Measurements from ENCODE around the gene PIP4K2A. TPM values are rescaled to one million over a fixed set of nuclear protein-coding genes. Genes with fewer than 3 reads are reported as not detected.

Gene PIP4K2A
- total RNA-seq, 2 donors from 2014 or later, result 42.6 to 58.6 TPM

DNA sequence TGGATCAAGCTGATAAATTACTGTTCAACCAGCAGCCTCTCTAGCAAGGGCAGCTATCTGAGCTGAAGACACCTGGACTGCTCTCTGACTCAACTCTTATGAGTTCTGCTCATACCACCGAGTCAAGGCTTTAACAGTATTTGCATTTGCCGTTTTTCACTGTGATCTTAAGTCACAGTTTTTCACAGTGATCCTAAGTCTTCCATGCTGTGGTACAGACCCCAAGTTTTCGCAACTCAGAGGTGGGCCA lies 31.3 kb downstream of the PIP4K2A start:
- Histone ChIP-seq H3K27me3 (replicated peaks; ENCODE audit: insufficient read depth) (no peaks in the 10 kb centered on the region), H3K4me3 (no peak overlapping the region), H3K36me3 (no peaks in the 10 kb centered on the region), H3K4me1 (ENCODE audit: control insufficient read depth in 1 of 2, low read depth in 2 of 2) (peaks cover 26 to 50% of the 10 kb centered on the region in 2 donors), H3K27ac (no peak overlapping the region), H3K9me3 (no peaks in the 10 kb centered on the region)
- ATAC-seq (ENCODE audit: insufficient number of reproducible peaks, low FRiP score, low read depth) (no peak), DNase-seq (ENCODE audit: low spot score) (no peak)
- TF ChIP-seq, protein P1, sequence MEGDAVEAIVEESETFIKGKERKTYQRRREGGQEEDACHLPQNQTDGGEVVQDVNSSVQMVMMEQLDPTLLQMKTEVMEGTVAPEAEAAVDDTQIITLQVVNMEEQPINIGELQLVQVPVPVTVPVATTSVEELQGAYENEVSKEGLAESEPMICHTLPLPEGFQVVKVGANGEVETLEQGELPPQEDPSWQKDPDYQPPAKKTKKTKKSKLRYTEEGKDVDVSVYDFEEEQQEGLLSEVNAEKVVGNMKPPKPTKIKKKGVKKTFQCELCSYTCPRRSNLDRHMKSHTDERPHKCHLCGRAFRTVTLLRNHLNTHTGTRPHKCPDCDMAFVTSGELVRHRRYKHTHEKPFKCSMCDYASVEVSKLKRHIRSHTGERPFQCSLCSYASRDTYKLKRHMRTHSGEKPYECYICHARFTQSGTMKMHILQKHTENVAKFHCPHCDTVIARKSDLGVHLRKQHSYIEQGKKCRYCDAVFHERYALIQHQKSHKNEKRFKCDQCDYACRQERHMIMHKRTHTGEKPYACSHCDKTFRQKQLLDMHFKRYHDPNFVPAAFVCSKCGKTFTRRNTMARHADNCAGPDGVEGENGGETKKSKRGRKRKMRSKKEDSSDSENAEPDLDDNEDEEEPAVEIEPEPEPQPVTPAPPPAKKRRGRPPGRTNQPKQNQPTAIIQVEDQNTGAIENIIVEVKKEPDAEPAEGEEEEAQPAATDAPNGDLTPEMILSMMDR (IDR thresholded peaks at IDR 0.05), result no peak

DNA sequence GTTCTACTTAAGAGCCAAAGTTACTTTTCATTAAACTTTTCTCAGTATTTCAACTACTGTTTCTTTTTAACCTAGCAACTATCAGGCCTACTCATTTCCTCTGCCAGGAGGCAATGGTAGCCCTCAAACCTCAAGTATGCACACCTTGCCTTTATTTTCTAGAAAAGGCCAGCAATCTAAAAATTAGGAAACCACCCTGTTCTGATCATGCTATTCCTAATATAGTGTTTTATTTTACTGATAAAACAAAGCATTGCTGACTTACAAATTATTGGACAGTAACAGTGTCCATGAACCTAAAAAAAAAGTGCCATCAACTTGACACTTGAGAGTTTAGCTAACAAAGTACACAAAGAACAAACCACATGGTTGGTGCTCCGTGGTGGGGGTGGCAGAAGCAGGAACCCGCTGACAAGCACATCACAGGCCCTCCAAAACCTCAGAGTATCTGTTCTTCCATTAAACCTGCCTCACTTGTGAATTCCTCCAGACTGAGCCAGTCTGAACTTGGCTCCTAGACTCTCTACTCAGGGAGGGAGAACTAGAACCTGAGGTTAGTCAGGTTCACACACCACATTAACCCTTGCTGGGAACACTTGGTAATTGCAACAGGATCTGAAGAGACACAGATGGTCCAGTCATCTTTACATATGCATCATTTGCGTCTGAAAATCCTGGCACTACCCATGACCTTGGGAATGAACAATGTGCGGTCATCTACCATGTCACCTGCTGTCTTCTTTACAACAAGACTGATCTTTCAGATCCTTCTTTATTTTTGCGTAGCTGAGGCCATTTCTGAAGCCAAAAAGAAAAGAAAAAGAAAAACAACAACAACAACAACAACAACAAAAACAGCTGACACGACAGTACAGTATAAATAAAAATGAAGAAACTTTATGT lies 31.9 kb downstream of the PIP4K2A start:
- Histone ChIP-seq H3K4me1 (ENCODE audit: control insufficient read depth in 1 of 2, low read depth in 2 of 2) (peaks cover 26 to 50% of the 10 kb centered on the region in 2 donors), H3K36me3 (no peaks in the 10 kb centered on the region), H3K4me3 (no peak overlapping the region), H3K9me3 (no peaks in the 10 kb centered on the region), H3K27me3 (replicated peaks; ENCODE audit: insufficient read depth) (no peaks in the 10 kb centered on the region), H3K27ac (peak overlapping the region in 1 of 2 donors; percentile 33)
- TF ChIP-seq, protein P1 (IDR thresholded peaks at IDR 0.05), result no peak
- DNase-seq (ENCODE audit: low spot score), result no peak
- no peak for ATAC-seq (ENCODE audit: insufficient number of reproducible peaks, low FRiP score, low read depth)

DNA sequence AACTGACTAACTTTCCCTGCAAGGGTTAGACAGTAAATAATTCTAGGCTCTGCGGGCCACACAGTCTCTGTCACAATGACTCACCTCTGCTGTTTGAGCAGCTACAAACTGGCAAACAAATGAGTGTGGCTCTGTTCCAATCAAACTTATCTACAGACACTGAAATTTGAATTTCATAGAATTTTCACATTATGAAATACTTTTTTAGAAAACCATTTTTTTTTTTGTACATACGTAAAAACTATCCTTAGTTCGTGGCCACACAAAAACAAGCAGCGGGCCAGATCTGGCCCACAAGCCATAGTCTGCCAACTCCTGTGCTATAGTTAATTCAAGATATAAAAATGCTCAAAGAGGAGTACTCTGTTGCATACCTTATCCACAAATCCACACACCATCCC lies 32.6 kb downstream of the PIP4K2A start:
- Histone ChIP-seq H3K36me3 (no peaks in the 10 kb centered on the region), H3K9me3 (no peaks in the 10 kb centered on the region), H3K4me3 (no peak overlapping the region), H3K4me1 (ENCODE audit: control insufficient read depth in 1 of 2, low read depth in 2 of 2) (peaks cover 26 to 55% of the 10 kb centered on the region in 2 donors), H3K27ac (peak overlapping the region in 1 of 2 donors; percentile 33), H3K27me3 (replicated peaks; ENCODE audit: insufficient read depth) (no peaks in the 10 kb centered on the region)
- TF ChIP-seq, protein P1 (IDR thresholded peaks at IDR 0.05), result no peak
- ATAC-seq (ENCODE audit: insufficient number of reproducible peaks, low FRiP score, low read depth) (no peak), DNase-seq (ENCODE audit: low spot score) (no peak)

DNA sequence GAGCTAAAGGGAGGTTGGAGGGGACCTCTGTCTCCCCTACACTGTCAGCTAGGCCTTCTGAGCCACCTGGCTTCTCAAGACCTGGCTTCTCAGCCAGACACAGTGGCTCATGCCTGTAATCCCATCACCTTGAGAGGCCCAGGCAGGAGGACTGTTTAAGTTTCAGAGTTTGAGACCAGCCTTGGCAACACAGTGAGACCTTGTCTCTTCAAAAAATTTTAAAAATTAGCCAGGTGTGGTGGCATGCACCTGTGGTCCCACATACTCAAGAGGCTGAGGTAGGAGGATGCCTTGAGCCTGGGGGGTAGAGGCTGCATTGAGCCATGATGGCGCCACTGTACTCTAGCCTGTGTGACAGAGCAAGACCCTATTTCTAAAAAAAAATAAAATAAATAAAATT lies 33.1 kb downstream of the PIP4K2A start:
- Histone ChIP-seq H3K9me3 (no peaks in the 10 kb centered on the region), H3K4me3 (no peak overlapping the region), H3K4me1 (ENCODE audit: control insufficient read depth in 1 of 2, low read depth in 2 of 2) (peaks cover 26 to 55% of the 10 kb centered on the region in 2 donors), H3K27me3 (replicated peaks; ENCODE audit: insufficient read depth) (no peaks in the 10 kb centered on the region), H3K36me3 (no peaks in the 10 kb centered on the region), H3K27ac (no peak overlapping the region)
- no peak for DNase-seq (ENCODE audit: low spot score)
- TF ChIP-seq, protein P1 (IDR thresholded peaks at IDR 0.05), result no peak
- ATAC-seq (ENCODE audit: insufficient number of reproducible peaks, low FRiP score, low read depth), result no peak

DNA sequence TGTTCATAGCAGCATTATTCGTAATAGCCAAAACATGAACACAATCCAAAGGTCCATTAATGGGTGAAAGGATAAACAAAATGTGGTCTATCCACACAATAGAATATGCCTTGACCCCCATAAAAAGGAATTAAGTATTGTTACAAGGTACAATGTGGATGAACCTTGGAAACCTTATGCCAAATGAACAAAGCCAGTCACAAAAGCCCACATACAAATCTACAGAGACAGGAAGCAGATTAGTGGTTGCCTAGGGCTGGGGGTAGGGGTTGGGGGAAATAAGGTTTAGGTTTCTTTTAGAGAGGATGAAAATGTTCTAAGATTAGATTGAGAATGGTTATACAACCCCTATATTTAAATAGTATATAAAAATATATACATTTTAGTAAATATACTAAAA lies 34.8 kb downstream of the PIP4K2A start:
- TF ChIP-seq, protein P1 (IDR thresholded peaks at IDR 0.05), result no peak
- DNase-seq (ENCODE audit: low spot score) (no peak), ATAC-seq (ENCODE audit: insufficient number of reproducible peaks, low FRiP score, low read depth) (no peak)
- Histone ChIP-seq H3K27me3 (replicated peaks; ENCODE audit: insufficient read depth) (no peaks in the 10 kb centered on the region), H3K36me3 (no peaks in the 10 kb centered on the region), H3K9me3 (no peaks in the 10 kb centered on the region), H3K27ac (no peak overlapping the region), H3K4me1 (ENCODE audit: control insufficient read depth in 1 of 2, low read depth in 2 of 2) (peaks cover 32 to 54% of the 10 kb centered on the region in 2 donors), H3K4me3 (no peak overlapping the region)
